H1 (cell line): Measurements from ENCODE around the gene RALGAPB. TPM values are rescaled to one million over a fixed set of nuclear protein-coding genes. Genes with fewer than 3 reads are reported as not detected.

Source experiments
- EZH2 ChIP-seq: fragments of 200-600 bp; sonication (generic); IDR thresholded peaks from 2 replicates; pipeline ENCODE4 v1.7.1; 2012; ENCODE audit warnings: low read depth, mild to moderate bottlenecking, moderate library complexity, low read length, inconsistent platforms; ENCODE audit not compliant: severe bottlenecking
- JUND ChIP-seq: IDR thresholded peaks from 2 replicates; pipeline ENCODE4 v1.6.1; 2011; ENCODE audit warnings: mild to moderate bottlenecking, improper control_type of control experiment, low read length
- POLR2A ChIP-seq, 2 experiments: IDR thresholded peaks; 1 replicate in 1 of 2; 2 replicates in 1 of 2; pipeline ENCODE4 v1.6.1; 2011; ENCODE audit warnings: low read depth in 2 of 2, low read length in 2 of 2, mild to moderate bottlenecking in 2 of 2; ENCODE audit errors: control extremely low read depth in 1 of 2
- RAD21 ChIP-seq, 2 experiments: IDR thresholded peaks in 1 of 2; conservative IDR thresholded peaks in 1 of 2; 2 replicates each; pipeline ENCODE4 v1.6.1; 2011; ENCODE audit warnings: low read depth in 2 of 2, low read length in 2 of 2, improper control_type of control experiment in 1 of 2, inconsistent platforms in 1 of 2, mild to moderate bottlenecking in 1 of 2, moderate library complexity in 1 of 2
- RNF2 ChIP-seq: fragments of 200-900, 300-1000 bp; sonication (generic); IDR thresholded peaks from 2 replicates; pipeline ENCODE4 v1.7.1; 2016; ENCODE audit warnings: borderline replicate concordance, low read depth, mild to moderate bottlenecking, antibody characterized with exemption, low read length; ENCODE audit not compliant: poor library complexity, severe bottlenecking; ENCODE audit errors: missing control alignments
- SRF ChIP-seq: IDR thresholded peaks from 2 replicates; pipeline ENCODE4 v1.6.1; 2011; ENCODE audit warnings: mild to moderate bottlenecking, low read depth, low read length, moderate library complexity
- TBP ChIP-seq: IDR thresholded peaks from 2 replicates; pipeline ENCODE4 v1.6.1; 2011; ENCODE audit warnings: low read depth, low read length, improper control_type of control experiment
- TCF12 ChIP-seq: IDR thresholded peaks from 2 replicates; pipeline ENCODE4 v1.6.1; 2011; ENCODE audit warnings: low read depth, mild to moderate bottlenecking, low read length
- polyA plus RNA-seq, 7 experiments: library from polyadenylated mRNA; depleted of rRNA in 3 of 7; stranded (reverse) in 5 of 7; unstranded in 2 of 7; fragments of >200 nt in 5 of 7; fragments of 200-250 nt in 2 of 7; gene quantifications; 1 replicate in 5 of 7; 2 replicates in 1 of 7; 4 replicates in 1 of 7; pipeline versions ENCODE4 v1.2.1 to v1.2.3, GENCODE V29; 2011 to 2013; ENCODE audit warnings: missing spikeins in 2 of 7, mixed read lengths in 2 of 7
- total RNA-seq: library from RNA; stranded (reverse); fragmentation: NEBNext Ultra II Directional; extraction: Animal tissue kit (Norgen Biotek cat#: 25700); gene quantifications from 2 replicates; pipeline ENCODE4 v1.2.1, GENCODE V29; 2021
- TF ChIP-seq, protein P1 (sequence below): fragments of 300-600 bp; sonication (generic); IDR thresholded peaks from 2 replicates; pipeline ENCODE4 v1.7.1; 2012; ENCODE audit warnings: low read length, moderate library complexity, mild to moderate bottlenecking, inconsistent platforms; ENCODE audit not compliant: insufficient replicate concordance

Gene RALGAPB
- total and polyA plus RNA-seq, 2 of the 8 experiments (the other 6 are each of a cell fraction or from before 2014, with no cell fraction given): 10.6 to 35.1 TPM

DNA sequence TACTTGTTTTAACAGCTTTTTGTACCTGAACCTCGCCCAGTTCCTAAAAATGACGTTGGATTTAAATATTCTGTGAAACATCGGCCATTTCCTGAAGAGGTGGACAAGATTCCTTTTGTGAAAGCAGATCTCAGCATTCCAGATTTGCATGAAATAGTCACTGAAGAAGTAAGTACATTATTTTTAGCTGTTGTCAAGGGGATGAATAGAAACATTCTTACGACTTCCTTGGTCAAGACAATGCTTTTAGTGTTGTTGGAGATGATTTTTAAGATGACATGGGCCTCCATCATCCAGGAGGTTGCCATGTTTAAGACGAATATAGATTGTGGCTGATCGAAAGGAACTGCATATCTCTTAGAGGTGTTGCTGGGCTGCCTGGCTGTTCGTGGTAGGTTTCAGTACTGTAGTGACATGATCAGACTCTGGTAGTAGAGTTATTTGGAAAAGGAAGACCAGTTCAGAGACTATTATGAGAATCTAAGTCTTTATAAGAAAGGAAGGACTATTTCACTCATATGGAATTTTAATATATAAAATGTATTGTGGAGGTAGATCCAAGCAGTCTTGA lies 78.5 kb downstream of the RALGAPB start (continued):
- TF ChIP-seq, protein P1, sequence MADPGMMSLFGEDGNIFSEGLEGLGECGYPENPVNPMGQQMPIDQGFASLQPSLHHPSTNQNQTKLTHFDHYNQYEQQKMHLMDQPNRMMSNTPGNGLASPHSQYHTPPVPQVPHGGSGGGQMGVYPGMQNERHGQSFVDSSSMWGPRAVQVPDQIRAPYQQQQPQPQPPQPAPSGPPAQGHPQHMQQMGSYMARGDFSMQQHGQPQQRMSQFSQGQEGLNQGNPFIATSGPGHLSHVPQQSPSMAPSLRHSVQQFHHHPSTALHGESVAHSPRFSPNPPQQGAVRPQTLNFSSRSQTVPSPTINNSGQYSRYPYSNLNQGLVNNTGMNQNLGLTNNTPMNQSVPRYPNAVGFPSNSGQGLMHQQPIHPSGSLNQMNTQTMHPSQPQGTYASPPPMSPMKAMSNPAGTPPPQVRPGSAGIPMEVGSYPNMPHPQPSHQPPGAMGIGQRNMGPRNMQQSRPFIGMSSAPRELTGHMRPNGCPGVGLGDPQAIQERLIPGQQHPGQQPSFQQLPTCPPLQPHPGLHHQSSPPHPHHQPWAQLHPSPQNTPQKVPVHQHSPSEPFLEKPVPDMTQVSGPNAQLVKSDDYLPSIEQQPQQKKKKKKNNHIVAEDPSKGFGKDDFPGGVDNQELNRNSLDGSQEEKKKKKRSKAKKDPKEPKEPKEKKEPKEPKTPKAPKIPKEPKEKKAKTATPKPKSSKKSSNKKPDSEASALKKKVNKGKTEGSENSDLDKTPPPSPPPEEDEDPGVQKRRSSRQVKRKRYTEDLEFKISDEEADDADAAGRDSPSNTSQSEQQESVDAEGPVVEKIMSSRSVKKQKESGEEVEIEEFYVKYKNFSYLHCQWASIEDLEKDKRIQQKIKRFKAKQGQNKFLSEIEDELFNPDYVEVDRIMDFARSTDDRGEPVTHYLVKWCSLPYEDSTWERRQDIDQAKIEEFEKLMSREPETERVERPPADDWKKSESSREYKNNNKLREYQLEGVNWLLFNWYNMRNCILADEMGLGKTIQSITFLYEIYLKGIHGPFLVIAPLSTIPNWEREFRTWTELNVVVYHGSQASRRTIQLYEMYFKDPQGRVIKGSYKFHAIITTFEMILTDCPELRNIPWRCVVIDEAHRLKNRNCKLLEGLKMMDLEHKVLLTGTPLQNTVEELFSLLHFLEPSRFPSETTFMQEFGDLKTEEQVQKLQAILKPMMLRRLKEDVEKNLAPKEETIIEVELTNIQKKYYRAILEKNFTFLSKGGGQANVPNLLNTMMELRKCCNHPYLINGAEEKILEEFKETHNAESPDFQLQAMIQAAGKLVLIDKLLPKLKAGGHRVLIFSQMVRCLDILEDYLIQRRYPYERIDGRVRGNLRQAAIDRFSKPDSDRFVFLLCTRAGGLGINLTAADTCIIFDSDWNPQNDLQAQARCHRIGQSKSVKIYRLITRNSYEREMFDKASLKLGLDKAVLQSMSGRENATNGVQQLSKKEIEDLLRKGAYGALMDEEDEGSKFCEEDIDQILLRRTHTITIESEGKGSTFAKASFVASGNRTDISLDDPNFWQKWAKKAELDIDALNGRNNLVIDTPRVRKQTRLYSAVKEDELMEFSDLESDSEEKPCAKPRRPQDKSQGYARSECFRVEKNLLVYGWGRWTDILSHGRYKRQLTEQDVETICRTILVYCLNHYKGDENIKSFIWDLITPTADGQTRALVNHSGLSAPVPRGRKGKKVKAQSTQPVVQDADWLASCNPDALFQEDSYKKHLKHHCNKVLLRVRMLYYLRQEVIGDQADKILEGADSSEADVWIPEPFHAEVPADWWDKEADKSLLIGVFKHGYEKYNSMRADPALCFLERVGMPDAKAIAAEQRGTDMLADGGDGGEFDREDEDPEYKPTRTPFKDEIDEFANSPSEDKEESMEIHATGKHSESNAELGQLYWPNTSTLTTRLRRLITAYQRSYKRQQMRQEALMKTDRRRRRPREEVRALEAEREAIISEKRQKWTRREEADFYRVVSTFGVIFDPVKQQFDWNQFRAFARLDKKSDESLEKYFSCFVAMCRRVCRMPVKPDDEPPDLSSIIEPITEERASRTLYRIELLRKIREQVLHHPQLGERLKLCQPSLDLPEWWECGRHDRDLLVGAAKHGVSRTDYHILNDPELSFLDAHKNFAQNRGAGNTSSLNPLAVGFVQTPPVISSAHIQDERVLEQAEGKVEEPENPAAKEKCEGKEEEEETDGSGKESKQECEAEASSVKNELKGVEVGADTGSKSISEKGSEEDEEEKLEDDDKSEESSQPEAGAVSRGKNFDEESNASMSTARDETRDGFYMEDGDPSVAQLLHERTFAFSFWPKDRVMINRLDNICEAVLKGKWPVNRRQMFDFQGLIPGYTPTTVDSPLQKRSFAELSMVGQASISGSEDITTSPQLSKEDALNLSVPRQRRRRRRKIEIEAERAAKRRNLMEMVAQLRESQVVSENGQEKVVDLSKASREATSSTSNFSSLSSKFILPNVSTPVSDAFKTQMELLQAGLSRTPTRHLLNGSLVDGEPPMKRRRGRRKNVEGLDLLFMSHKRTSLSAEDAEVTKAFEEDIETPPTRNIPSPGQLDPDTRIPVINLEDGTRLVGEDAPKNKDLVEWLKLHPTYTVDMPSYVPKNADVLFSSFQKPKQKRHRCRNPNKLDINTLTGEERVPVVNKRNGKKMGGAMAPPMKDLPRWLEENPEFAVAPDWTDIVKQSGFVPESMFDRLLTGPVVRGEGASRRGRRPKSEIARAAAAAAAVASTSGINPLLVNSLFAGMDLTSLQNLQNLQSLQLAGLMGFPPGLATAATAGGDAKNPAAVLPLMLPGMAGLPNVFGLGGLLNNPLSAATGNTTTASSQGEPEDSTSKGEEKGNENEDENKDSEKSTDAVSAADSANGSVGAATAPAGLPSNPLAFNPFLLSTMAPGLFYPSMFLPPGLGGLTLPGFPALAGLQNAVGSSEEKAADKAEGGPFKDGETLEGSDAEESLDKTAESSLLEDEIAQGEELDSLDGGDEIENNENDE: no peak
- TF ChIP-seq RAD21 (IDR thresholded peaks at IDR 0.05 in 1 of 2, conservative IDR thresholded peaks at IDR 0.05 in 1 of 2; ENCODE audit: low read depth in 2 of 2, low read length in 2 of 2): no peak
- TF ChIP-seq RNF2: no peak
- no peak for TF ChIP-seq TCF12
- TF ChIP-seq SRF: no peak
- no peak for TF ChIP-seq JUND
- no peak for TF ChIP-seq EZH2
- TF ChIP-seq POLR2A (IDR thresholded peaks at IDR 0.05; ENCODE audit: control extremely low read depth in 1 of 2, low read depth in 2 of 2, low read length in 2 of 2): no peak
- TF ChIP-seq TBP: no peak
